Vagina (tissue), 2 donors: ENCODE results near the gene MRPL52. TPM values are rescaled to one million over a fixed set of nuclear protein-coding genes. Genes with fewer than 3 reads are reported as not detected.
"Not testable (repeated sequence)": the region's sequence is repeated elsewhere in the genome, so short reads cannot be mapped to it uniquely, and the experiment has no call there.

Experiments used
- DNase-seq, 2 donors: peaks; one replicate each; pipeline ENCODE4 v3.0.0-alpha.2; 2017; ENCODE audit errors: extremely low spot score in 2 of 2
- H3K27ac ChIP-seq: fragments of 200-600 bp; sonication (generic); one replicate; pipeline ENCODE4 v1.5.1; 2019
- H3K27me3 ChIP-seq: fragments of 200-600 bp; sonication (generic); one replicate; pipeline ENCODE4 v1.5.1; 2019
- H3K36me3 ChIP-seq, 2 donors: fragments of 200-600 bp; sonication (generic); one replicate each; pipeline ENCODE4 v1.5.1; 2017 to 2019
- H3K4me1 ChIP-seq: fragments of 200-600 bp; sonication (generic); one replicate; pipeline ENCODE4 v1.5.1; 2019
- H3K4me3 ChIP-seq, 2 donors: fragments of 200-600 bp; sonication (generic); 1 replicate in 1 of 2; 2 replicates in 1 of 2; pipeline ENCODE4 v1.5.1; 2016 to 2019
- H3K9me3 ChIP-seq: fragments of 200-600 bp; sonication (generic); one replicate; pipeline ENCODE4 v1.5.1; 2019
- CTCF ChIP-seq, 3 experiments: fragments of 450-650 bp in 2 of 3; fragments of 200-600 bp in 1 of 3; sonication (generic) in 1 of 3; IDR thresholded peaks; one replicate each; pipeline ENCODE4 v1.5.1; 2017 to 2019; ENCODE audit warnings: antibody characterized with exemption in 3 of 3, mild to moderate bottlenecking in 2 of 3, moderate library complexity in 2 of 3
- POLR2A ChIP-seq, 2 donors: fragments of 450-650 bp; IDR thresholded peaks; one replicate each; pipeline ENCODE4 v1.6.1; 2017; ENCODE audit warnings: antibody characterized with exemption in 2 of 2, mild to moderate bottlenecking in 2 of 2, moderate library complexity in 2 of 2
- POLR2AphosphoS5 ChIP-seq, 2 donors: sonication (generic); formaldehyde crosslinking; IDR thresholded peaks; one replicate each; pipeline ENCODE4 v1.9.0; 2017; ENCODE audit warnings: antibody characterized with exemption in 2 of 2, mild to moderate bottlenecking in 2 of 2, low read depth in 1 of 2; ENCODE audit not compliant: insufficient read depth in 1 of 2
- intact Hi-C: fragments of 100-400 bp; cut with DNase I; formaldehyde crosslinking; loops from one replicate; pipeline ENCODE4 v1.15.1; 2023
- total RNA-seq: library from RNA; depleted of rRNA; stranded (reverse); fragments of >200 nt; gene quantifications from one replicate; pipeline ENCODE4 v1.2.3, GENCODE V29; 2016

The MRPL52 gene
- total RNA-seq, 1 donor from 2014 or later = 68.0 TPM

DNA sequence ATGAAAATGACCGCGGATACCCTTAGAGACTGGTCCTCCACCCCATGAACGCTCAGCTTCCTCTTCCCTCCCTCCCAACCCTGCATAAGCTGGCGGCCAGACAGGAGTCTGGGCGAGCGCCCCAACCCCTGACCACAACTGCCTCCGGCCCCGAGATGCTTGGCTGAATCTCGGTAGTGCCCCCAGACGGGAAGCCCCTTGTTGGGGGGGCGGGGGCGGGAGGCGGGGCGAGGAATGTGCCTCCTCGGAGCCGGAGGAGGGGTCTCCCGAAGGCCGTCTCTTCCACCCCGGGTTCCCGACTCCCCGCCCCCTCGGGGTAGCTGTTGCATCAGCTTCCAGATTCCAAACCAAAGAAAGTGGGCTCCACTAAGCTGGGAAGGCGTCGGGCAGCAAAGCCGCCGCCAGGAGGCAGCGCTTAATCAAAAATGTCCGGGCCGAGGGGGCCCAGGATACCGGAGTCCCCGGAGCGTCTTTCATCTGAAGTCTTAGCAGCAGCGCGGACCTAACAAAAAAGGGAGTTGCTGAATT is 7.1 kb upstream of the MRPL52 start:
- intact Hi-C loops = loop anchor here (1.0 kb wide), 1 partner anchor 31 kb away; no protein-coding TSS in a partner anchor
- H3K4me3 ChIP-seq = peak overlapping the region; percentile 42 to 54
- TF ChIP-seq CTCF (IDR thresholded peaks at IDR 0.05) = peak; percentile 70 to 86 (median 74)
- peak; percentile 50 to 65 for TF ChIP-seq POLR2AphosphoS5 (IDR thresholded peaks at IDR 0.05; ENCODE audit: insufficient read depth in 1 of 2, low read depth in 1 of 2)
- TF ChIP-seq POLR2A (IDR thresholded peaks at IDR 0.05) = no peak
- peak overlapping the region; percentile 83 for H3K27ac ChIP-seq
- no peak for DNase-seq
- H3K9me3 ChIP-seq = no peaks in the 10 kb centered on the region
- H3K36me3 ChIP-seq = no peaks in the 10 kb centered on the region
- no peaks in the 10 kb centered on the region for H3K27me3 ChIP-seq
- peaks cover 14% of the 10 kb centered on the region for H3K4me1 ChIP-seq

GRCh38 chr14:22824711-22825359 is 4.9 kb upstream of the MRPL52 start:
- no peak for TF ChIP-seq POLR2A (IDR thresholded peaks at IDR 0.05)
- TF ChIP-seq CTCF (IDR thresholded peaks at IDR 0.05) = no peak
- TF ChIP-seq POLR2AphosphoS5 (IDR thresholded peaks at IDR 0.05; ENCODE audit: insufficient read depth in 1 of 2, low read depth in 1 of 2) = peak in 1 of 2 donors; percentile 23

DNA sequence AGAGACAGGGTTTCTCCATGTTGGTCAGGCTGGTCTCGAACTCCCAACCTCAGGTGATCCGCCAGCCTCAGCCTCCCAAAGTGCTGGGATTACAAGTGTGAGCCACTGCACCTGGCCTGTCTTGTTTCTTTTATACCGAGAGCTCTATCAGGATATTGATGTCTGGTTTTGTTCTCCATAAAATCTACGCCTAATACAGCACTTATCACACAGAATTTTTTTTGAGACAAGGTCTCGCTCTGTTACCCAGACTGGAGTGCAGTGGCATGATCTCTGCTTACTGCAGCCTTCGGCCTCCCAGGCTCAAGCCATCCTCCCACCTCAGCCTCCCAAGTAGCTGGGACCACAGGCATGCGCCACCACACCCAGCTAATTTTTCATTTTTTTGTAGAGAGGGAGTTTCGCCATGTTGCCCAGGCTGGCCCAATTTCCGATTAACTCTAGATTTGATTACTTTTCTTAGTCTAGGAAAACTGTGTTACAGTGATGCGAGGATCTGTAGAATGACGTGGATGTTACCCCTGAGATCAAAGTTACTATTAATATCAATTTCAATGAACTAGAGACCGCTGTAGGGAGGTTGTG is 519 bp upstream of the MRPL52 start:
- H3K4me1 ChIP-seq, DNase-seq, H3K9me3 ChIP-seq, H3K27me3 ChIP-seq, H3K36me3 ChIP-seq, intact Hi-C loops: not testable (repeated sequence)
- peak overlapping the region; percentile 64 to 79 for H3K4me3 ChIP-seq
- peak overlapping the region; percentile 70 for H3K27ac ChIP-seq

More at GRCh38 chr14:22824711-22825359, 4.9 kb upstream of the MRPL52 start:
- H3K27me3 ChIP-seq = no peaks in the 10 kb centered on the region
- H3K9me3 ChIP-seq = no peaks in the 10 kb centered on the region
- DNase-seq = no peak
- H3K27ac ChIP-seq = no peak overlapping the region
- H3K4me1 ChIP-seq = peaks cover 5% of the 10 kb centered on the region
- H3K36me3 ChIP-seq = no peaks in the 10 kb centered on the region
- intact Hi-C loops = no loop called here
- no peak overlapping the region for H3K4me3 ChIP-seq

DNA sequence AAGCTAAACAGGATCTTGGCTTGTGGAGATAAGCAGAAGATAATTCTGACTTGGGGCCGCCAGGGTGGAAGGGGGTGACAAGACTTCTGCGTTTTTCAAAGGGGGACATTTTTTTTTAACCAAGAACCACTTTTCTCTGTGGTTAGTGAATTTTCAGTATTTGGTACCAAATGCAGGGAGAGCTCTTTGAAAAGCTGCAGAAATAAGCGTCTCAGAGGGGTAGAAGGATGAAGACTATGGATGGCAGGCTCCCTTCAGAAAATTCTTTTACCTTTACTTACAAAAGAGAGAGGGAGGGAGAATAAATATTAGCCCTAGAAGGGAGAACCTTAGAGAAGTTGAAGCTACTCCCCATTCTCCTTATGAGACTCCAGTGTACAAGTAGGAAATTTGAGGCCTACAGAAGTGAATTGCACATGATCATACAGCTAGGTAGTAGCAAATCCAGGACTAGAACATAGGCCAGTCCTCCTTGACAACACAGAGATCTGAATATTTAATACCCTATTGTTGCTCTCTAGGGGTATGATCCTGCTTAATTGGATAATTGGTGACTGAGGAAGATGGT is 840 bp downstream of the MRPL52 start:
- Histone ChIP-seq H3K36me3 (peaks cover 0 to 10% of the 10 kb centered on the region in 2 donors), H3K27me3 (no peaks in the 10 kb centered on the region), H3K9me3 (no peaks in the 10 kb centered on the region), H3K27ac (no peak overlapping the region), H3K4me3 (peak overlapping the region; percentile 64 to 79), H3K4me1 (peaks cover 9% of the 10 kb centered on the region)
- DNase-seq = no peak
- intact Hi-C loops = no loop called here
- TF ChIP-seq POLR2A (IDR thresholded peaks at IDR 0.05) (no peak), CTCF (IDR thresholded peaks at IDR 0.05) (no peak), POLR2AphosphoS5 (IDR thresholded peaks at IDR 0.05; ENCODE audit: insufficient read depth in 1 of 2, low read depth in 1 of 2) (no peak)

- peak overlapping the region; percentile 96 for H3K27ac ChIP-seq
- peaks cover 36% of the 10 kb centered on the region for H3K4me1 ChIP-seq
- TF ChIP-seq POLR2AphosphoS5 (IDR thresholded peaks at IDR 0.05; ENCODE audit: insufficient read depth in 1 of 2, low read depth in 1 of 2) = no peak
- no peak for TF ChIP-seq POLR2A (IDR thresholded peaks at IDR 0.05)
- no peak for TF ChIP-seq CTCF (IDR thresholded peaks at IDR 0.05)
- H3K36me3 ChIP-seq = peaks cover 0 to 10% of the 10 kb centered on the region in 2 donors
- DNase-seq = no peak
- no peaks in the 10 kb centered on the region for H3K27me3 ChIP-seq
- no peak overlapping the region for H3K4me3 ChIP-seq
- H3K9me3 ChIP-seq = no peaks in the 10 kb centered on the region
- intact Hi-C loops = no loop called here
Observed at GRCh38 chr14:22835505-22835904, 5.8 kb downstream of the MRPL52 start.
